HG02981 (cell line): Measurements from ENCODE around the gene MYLIP.
"Not testable (repeated sequence)": the region's sequence is repeated elsewhere in the genome, so short reads cannot be mapped to it uniquely, and the experiment has no call there.

Experiments
- ATAC-seq: cut with Tn5 transposase; IDR thresholded peaks from one replicate; pipeline ENCODE4 v1.9.1; 2021; ENCODE audit warnings: mild to moderate bottlenecking, moderate library complexity; ENCODE audit not compliant: unreplicated experiment

Gene MYLIP

GRCh38 chr6:16168858-16169257 is 40.0 kb downstream of the MYLIP start:
- ATAC-seq, result no peak

GRCh38 chr6:16171400-16171799 is 42.5 kb downstream of the MYLIP start:
- no peak for ATAC-seq

- ATAC-seq, result no peak
Measured at GRCh38 chr6:16173167-16173940, 44.5 kb downstream of the MYLIP start.

- ATAC-seq, result no peak
Measured at GRCh38 chr6:16174416-16175078, 45.7 kb downstream of the MYLIP start.

GRCh38 chr6:16176600-16176999 is 47.7 kb downstream of the MYLIP start:
- ATAC-seq, result not testable (repeated sequence)

- no peak for ATAC-seq
Measured at GRCh38 chr6:16177881-16178280, 49.0 kb downstream of the MYLIP start.

GRCh38 chr6:16178351-16178750 is 49.5 kb downstream of the MYLIP start:
- no peak for ATAC-seq

- no peak for ATAC-seq
Measured at GRCh38 chr6:16179063-16179462, 50.2 kb downstream of the MYLIP start.

GRCh38 chr6:16179970-16180431 is 51.1 kb downstream of the MYLIP start:
- ATAC-seq, result no peak

GRCh38 chr6:16180696-16181438 is 52.0 kb downstream of the MYLIP start:
- ATAC-seq, result no peak

- no peak for ATAC-seq
Measured at GRCh38 chr6:16181439-16182297, 52.8 kb downstream of the MYLIP start.

- ATAC-seq, result no peak
Measured at GRCh38 chr6:16183187-16183664, 54.3 kb downstream of the MYLIP start.

GRCh38 chr6:16184129-16184528 is 55.2 kb downstream of the MYLIP start:
- ATAC-seq, result no peak

- ATAC-seq, result no peak
Measured at GRCh38 chr6:16184551-16184950, 55.7 kb downstream of the MYLIP start.

GRCh38 chr6:16187176-16187575 is 58.3 kb downstream of the MYLIP start:
- ATAC-seq, result no peak

GRCh38 chr6:16190214-16190613 is 61.3 kb downstream of the MYLIP start:
- ATAC-seq, result no peak

GRCh38 chr6:16196260-16196983 is 67.5 kb downstream of the MYLIP start:
- ATAC-seq, result no peak

GRCh38 chr6:16196984-16197546 is 68.2 kb downstream of the MYLIP start:
- ATAC-seq, result no peak
